T47D (cell line): Measurements from ENCODE around the gene SEPTIN8.
"Not testable (repeated sequence)": the region's sequence is repeated elsewhere in the genome, so short reads cannot be mapped to it uniquely, and the experiment has no call there.

Experiments
- DNase-seq, 2 experiments: peaks; one replicate each; pipeline versions ENCODE4 v3.0.0 to v3.0.0-alpha.2; 2011 to 2012; ENCODE audit warnings: low read depth in 1 of 2, low spot score in 1 of 2
- JUND ChIP-seq: IDR thresholded peaks from 2 replicates; pipeline ENCODE4 v1.6.1; 2012; ENCODE audit warnings: low read depth
- in situ Hi-C: cut with HindIII; loops from 2 replicates; pipeline ENCODE4 v1.10.0; 2016; ENCODE audit warnings: low sequenced_read_pairs, low pct_unique_long_range_greater_than_20kb

Gene SEPTIN8

DNA sequence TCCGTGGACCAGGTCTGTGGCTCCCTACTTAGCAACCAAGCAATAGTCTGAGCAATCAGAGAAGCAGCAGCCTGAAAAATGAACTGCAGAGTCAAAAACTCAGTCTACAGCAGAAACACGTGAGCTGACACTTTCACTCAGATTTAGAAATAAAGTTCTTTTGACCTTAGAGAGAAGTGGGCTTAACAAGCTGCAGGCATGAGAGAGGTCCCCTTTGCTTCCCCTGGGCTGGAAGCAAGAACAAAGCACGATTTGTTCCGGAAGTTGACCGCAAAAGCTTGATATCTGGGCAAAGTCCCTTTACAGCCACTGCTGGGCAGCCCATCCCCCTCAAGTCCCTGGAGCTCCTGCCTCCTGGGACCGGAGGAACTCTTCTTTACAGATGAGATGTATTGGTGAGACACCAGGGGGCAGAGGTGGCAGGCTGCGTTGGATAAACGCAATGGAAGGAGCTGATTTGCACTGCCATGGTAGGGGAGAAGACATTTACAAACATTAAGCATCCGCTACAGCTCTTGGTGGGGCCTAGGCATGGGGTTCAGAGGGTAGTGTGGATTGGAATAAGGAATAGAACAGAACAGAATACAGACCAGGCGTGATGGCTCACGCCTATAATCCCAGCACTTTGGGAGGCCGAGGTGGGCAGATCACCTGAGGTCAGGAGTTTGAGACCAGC is 30.3 kb upstream of the SEPTIN8 start:
- peak in 1 of 2 experiments; percentile 71 for DNase-seq
- no peak for TF ChIP-seq JUND
- in situ Hi-C loops = no loop called here

DNA sequence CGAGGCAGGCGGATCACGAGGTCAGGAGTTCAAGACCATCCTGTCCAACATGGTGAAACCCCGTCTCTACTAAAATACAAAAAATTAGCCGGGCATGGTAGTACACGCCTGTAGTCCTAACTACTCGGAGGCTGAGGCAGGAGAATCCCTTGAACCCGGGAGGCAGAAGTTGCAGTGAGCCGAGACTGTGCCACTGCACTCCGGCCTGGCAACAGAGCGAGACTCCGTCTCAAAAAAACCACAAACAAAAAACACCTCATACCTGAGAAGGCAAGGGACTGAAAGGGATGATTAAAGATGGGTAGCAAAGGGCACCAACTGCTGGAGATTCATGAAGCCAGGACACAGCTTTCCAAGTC is 29.7 kb upstream of the SEPTIN8 start:
- DNase-seq, in situ Hi-C loops: not testable (repeated sequence)

GRCh38 chr5:132805872-132806271 is 28.8 kb upstream of the SEPTIN8 start:
- DNase-seq, in situ Hi-C loops: not testable (repeated sequence)

DNA sequence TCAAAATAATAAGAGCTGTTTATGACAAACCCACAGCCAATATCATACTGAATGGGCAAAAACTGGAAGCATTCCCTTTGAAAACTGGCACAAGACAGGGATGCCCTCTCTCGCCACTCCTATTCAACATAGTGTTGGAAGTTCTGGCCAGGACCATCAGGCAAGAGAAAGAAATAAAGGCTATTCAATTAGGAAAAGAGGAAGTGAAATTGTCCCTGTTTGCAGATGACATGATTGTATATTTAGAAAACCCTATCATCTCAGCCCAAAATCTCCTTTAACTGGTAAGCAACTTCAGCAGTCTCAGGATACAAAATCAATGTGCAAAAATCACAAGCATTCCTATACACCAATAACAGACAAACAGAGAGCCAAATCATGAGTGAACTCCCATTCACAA is 27.2 kb upstream of the SEPTIN8 start:
- in situ Hi-C loops = not testable (repeated sequence)

DNA sequence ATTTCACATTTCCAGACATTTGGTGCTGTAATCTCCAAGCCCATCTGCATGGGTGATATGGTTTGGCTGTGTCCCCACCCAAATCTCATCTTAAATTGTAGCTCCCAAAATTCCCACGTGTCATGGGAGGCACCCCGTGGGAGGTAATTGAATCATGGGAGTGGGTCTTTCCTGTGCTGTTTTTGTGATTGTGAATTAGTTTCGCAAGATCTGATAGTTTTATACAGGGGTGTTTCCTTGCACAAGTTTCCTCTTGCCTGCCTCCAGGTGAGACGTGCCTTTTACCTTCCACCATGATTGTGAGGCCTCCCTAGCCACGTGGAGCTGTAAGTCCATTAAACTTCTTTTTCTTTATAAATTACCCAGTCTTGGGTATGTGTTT is 25.6 kb upstream of the SEPTIN8 start:
- in situ Hi-C loops, DNase-seq: not testable (repeated sequence)

More for the DNA sequence above, 27.2 kb upstream of the SEPTIN8 start:
- DNase-seq = not testable (repeated sequence)

GRCh38 chr5:132802044-132802684 is 25.1 kb upstream of the SEPTIN8 start:
- no peak for TF ChIP-seq JUND
- DNase-seq = no peak
- in situ Hi-C loops = no loop called here

DNA sequence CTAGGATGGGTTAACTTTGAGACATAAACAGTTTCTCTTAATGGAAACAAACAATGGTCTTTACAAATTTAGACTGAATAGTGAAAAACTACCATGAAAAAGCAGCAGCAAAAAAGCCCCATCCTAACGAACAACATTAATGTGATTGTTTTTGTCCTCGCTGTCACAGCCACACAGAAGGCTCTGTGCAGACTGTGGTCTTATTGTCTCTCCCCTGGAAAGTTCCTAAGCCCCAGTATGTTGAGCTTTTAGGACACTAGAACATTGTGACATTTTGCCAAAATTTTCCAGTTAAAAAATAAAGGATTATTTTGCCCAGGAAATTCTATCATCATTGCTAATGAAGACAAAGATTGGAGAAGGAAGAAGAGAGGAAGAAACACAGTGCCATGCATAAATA is 23.5 kb upstream of the SEPTIN8 start:
- in situ Hi-C loops = no loop called here

GRCh38 chr5:132799392-132799791 is 22.4 kb upstream of the SEPTIN8 start:
- TF ChIP-seq JUND = no peak
- in situ Hi-C loops = no loop called here
- no peak for DNase-seq

More for the DNA sequence above, 23.5 kb upstream of the SEPTIN8 start:
- TF ChIP-seq JUND = no peak
- DNase-seq = no peak

GRCh38 chr5:132797651-132798050 is 20.6 kb upstream of the SEPTIN8 start:
- no peak for DNase-seq
- TF ChIP-seq JUND = no peak
- in situ Hi-C loops = no loop called here

- in situ Hi-C loops = no loop called here
- DNase-seq = no peak
- no peak for TF ChIP-seq JUND
These were observed 14.0 kb upstream of the SEPTIN8 start for GRCh38 chr5:132791026-132791425.

- in situ Hi-C loops = no loop called here
- no peak for TF ChIP-seq JUND
- DNase-seq = no peak
These were observed 13.3 kb upstream of the SEPTIN8 start for GRCh38 chr5:132790201-132790865.

GRCh38 chr5:132788990-132789886 is 12.2 kb upstream of the SEPTIN8 start:
- in situ Hi-C loops = no loop called here
- no peak for TF ChIP-seq JUND
- no peak for DNase-seq

DNA sequence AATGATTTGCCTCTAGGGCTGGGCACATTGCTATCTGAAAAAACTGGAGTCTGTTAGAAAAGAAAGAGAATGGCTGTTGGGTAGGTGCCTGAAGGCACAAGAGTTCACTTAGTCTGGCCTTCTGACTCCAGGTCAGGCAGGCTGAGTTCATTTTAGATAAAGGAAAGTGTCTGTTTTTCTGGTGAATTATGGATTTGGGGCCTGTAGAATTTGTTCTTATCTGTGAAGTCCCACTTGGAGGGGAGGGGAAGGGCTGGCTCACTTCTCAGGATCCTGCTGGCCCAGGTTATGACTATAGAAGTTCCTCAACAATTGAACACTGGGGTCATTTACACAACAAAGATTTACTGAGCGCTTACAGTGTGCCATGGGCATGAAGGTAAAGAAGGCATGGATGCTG is 11.5 kb upstream of the SEPTIN8 start:
- no peak for TF ChIP-seq JUND
- in situ Hi-C loops = no loop called here
- no peak for DNase-seq
